HG02852 (cell line): ENCODE results near the gene HACD1.

Experiments used
- ATAC-seq: cut with Tn5 transposase; IDR thresholded peaks from one replicate; pipeline ENCODE4 v1.9.1; 2021; ENCODE audit warnings: mild to moderate bottlenecking, moderate library complexity; ENCODE audit not compliant: unreplicated experiment

The HACD1 gene

DNA sequence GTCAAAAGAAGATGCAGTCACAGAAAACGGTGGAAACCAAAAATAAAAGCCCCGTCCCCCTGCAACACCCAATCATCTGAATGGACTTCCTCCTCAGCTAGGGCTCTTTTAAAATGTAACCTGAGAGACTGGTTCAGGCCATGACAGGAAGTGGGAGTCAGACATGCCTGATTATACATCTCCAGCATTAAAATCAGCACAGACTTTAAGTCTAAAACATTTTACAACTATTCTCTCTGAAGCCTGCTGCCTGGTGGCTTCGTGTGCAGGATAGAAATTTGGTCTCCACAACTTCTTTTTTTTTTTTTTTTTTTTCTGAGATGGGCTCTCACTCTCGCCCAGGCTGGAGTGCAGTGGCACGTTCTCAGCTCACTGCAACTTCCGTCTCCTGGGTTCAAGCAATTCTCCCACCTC, 30.3 kb downstream of the HACD1 start:
- peak; percentile 54 for ATAC-seq

DNA sequence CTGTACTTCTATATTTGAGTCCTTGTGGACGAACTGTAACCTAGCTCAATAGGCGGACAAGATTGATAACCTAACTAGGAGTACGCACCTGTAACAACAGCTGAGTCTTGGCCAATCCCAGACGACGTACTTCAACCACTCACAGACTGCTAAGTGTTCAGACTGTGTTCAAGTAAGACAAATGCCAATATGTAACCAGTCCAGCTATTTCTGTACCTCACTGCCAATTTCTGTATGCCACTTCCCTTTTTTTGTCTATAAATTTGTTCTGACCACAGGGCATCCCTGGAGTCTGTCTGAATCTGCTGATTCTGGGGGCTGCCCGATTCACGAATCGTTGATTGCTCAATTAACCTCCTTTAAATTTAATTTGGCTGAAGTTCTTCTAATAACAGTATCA, 32.2 kb downstream of the HACD1 start:
- ATAC-seq, result peak; percentile 58

DNA sequence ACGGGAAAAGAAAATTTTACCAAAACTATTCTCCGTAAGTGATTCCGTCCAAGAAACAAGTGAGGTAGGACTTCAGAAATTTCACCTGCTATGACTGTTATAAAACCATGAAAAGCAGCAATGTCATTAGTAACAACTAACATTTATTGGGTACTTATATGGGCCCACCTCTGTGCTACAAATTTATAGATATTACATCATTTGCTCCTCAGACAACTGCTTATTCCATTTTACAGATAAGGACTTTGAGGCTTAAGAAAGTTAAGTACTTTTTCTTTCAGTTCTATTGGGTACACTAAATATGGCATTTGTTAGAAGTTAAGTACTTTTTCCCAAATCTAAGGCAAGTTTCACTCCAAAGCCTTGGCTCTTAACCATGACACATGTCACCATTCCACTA, 36.3 kb downstream of the HACD1 start:
- no peak for ATAC-seq

DNA sequence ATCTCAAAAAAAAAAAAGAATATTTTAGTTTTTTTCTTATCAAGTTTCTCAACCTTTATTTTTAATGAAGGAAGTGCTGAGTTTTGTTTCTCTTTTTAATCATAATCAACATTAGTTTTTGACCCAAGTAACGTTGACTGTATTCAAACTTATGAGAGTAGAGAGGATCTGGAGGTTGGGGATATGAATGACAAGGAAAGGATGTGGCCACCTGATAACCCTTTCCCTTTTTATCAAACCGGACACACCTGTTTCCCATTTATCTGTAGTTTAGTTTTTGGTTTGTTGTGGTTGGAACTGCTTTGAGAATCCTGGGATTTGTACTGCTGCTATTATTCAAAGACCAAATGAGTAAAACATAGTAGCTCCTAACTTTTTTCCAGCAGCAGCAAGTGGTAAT, 38.6 kb downstream of the HACD1 start:
- no peak for ATAC-seq

DNA sequence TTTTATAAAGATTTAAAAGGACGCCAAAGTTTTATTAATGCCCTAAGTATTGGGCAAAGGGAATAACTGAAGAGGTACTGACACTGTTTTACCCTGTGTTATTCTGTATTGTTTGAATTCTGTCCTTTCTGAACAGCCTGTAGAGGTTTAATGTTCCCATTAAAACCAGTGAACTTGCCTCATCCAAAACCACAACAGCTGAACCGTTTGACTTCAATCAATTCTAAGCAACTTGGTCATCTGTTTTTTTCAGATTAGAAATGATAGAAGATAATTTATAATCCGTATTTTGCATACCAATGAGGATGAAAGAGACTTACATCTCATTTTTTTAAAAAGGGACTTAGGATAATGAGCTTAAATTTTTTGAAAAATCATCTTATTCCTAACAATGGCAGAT, 40.4 kb downstream of the HACD1 start:
- ATAC-seq, result no peak

DNA sequence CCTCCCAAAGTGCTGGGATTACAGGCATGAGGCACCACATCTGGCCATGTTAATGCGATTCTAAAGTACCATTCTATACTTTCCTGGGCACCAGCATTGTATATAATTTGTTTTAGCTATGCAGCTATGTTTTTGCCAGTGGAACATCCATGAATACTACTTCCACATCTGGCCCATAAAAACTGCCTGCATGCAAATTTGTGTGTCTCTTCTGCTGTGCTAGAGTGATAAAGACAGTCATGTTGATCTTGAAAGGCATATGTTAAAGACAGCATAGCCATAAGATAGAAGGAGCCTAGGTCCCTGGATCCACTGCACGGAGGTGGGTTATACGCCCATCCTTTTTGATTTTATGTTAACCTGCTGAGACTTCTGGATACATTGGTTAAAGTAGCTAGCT, 52.3 kb downstream of the HACD1 start:
- no peak for ATAC-seq

DNA sequence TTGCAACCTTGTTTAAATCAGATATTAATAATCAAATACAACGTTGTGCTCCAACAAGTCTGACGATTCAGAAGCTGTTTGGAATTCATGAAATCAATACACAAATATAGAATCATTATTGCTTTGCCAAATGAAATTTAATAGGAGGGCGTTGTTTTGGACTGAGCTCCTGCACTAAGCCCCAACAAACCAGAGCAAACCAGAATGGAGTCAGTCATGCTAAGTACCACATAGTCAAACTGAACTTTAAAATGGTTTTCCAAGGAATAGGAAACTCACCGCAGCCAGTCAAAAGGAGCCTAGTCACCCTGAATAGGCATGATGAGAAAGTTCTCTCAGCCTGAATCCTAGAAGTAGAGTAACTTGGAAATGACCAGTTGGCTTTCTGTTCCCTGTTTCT, 53.7 kb downstream of the HACD1 start:
- no peak for ATAC-seq

DNA sequence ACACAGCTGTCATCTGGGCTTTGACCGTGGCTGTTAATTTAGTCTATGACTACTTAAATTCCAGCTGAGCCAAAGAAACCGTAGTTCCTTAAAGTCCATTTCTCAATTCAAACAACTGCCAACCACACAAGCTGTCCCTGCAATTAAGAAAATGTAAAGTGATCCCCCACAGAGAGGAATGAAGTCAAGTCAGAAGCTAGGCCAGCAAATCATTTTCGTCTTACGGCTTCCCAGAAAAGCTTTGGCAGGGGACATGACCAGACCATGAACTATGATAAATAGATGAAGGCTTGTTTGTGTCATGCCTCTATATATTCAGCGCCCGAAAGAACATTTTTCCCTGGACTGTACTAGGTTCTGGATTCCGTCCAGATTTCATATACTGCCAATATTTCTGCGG, 54.6 kb downstream of the HACD1 start:
- no peak for ATAC-seq

DNA sequence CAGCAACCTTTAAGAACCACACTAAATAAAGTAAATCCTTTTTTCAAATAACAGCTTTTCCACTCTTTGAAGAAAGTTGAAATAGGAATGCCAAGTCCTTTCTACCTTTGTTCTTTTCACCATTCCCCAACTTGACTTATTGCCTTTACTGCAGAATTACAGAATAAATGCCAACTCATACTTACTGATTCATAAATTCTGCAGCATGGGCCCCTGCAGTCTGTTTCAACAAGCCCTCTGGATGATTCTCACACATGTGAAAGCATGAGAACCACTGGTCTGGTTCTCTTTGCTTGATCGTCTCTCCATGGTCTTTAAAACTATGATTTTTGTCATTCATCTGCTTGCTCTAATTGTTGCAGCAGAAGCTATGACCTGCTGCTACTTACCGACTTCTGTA, 56.1 kb downstream of the HACD1 start:
- no peak for ATAC-seq

DNA sequence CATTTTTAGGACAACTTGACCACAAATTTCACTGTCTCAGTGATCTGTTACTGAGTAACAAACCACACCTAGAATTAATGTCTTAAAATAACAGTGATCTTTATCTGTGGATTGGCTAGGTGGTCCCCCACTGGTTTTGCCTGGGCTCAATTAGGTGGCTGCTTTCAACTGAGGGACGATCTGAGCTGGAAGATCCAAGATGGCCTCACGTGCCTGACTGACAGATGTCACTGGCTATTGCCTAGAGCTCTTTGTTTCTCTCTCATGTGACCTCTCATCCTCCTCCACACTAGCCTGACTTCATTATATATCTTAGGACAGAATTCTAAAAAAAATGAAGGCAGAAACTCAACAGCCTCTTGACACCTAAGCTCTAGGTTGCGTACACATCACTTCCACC, 59.7 kb downstream of the HACD1 start:
- ATAC-seq, result no peak

DNA sequence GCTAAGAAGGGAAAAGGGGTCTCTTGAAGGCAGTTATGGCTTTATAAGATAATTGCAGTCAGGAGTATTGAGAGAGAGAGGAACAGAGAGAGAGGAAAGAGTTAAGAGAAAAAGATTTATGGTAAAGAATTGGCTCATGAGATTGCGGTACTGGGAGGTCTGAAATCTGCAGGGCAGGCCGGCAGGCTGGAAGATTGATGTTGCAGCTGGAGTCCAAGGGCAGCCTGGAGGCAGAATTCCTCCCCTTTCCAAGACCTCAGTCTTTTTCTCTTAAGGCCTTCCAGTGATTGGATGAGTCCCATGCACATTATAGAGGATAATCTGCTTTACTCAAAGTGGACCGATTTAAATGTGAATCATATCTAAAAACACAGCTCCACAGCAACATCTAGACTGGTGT, 68.4 kb downstream of the HACD1 start:
- ATAC-seq, result no peak

DNA sequence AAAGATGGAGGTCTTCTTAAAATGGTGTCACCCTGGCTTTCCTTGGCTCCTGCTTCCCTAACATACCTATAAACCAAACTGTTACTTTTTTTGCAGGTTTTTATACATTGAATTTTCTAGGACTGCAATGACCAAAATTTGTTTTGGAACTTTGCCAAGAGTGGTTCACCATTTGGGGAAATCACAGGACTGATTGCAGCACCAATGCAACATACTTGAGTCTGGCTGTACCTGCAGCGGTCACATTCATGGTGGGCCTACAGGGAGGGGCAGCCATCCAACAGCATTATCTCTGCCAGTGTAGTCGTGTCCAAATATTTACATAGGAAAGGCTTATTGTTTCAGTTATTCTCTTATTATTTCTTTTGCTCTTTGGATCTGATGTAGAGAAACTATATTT, 69.0 kb downstream of the HACD1 start:
- no peak for ATAC-seq

DNA sequence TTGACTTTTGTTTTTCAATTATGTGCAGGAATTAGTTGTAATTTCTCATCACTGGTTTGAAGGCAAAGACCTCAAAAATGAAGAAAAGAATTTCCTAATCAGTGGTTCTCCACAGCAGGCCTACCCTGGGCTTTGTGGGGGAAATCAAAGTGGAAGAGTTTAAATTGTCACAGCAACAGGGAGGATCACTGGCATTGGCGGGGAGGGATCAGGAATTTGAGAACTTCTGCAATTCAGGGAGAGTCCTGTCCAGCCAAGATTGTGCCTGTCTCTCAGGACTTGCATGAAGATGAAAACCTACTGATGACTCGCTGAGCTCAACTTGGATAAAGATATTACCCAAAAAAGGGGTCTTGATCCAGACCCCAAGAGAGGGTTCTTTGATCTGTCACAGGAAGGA, 70.1 kb downstream of the HACD1 start:
- ATAC-seq, result no peak

DNA sequence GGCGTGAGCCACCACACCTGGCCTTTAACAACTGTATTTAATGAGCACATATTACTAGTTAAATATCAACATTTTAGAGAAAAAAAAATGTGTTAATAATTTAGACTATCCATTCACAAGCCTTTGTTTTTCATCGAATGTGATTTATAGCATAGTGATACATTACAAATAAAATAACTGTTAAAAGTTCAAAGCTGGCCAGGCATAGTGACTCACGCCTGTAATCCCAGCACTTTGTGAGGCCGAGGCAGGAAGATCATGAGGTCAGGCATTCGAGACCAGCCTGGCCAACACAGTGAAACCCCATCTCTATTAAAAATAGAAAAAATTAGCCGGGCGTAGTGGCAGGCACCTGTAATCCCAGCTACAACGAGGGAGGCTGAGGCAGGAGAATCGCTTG, 72.7 kb downstream of the HACD1 start:
- ATAC-seq, result no peak
